NOMO-1 treated with DMSO at 0.1 percent for 48 hours (cell line): ENCODE data around the gene TUBA3E.
"Not testable (repeated sequence)": the region's sequence is repeated elsewhere in the genome, so short reads cannot be mapped to it uniquely, and the experiment has no call there.

ENCODE experiments used
- DNase-seq: peaks from one replicate; lab custom pipeline; 2025; ENCODE audit not compliant: unreplicated experiment; lab: John Stamatoyannopoulos, UW

The TUBA3E gene

GRCh38 chr2:130165293-130166016 lies 32.8 kb downstream of the TUBA3E start:
- no peak for DNase-seq

GRCh38 chr2:130162968-130163367 lies 35.3 kb downstream of the TUBA3E start:
- DNase-seq: no peak

GRCh38 chr2:130162486-130162885 lies 35.8 kb downstream of the TUBA3E start:
- DNase-seq: not testable (repeated sequence)

- DNase-seq: not testable (repeated sequence)
Observed at GRCh38 chr2:130160838-130161705, 37.2 kb downstream of the TUBA3E start.

GRCh38 chr2:130160131-130160530 lies 38.1 kb downstream of the TUBA3E start:
- no peak for DNase-seq

GRCh38 chr2:130159376-130159775 lies 38.9 kb downstream of the TUBA3E start:
- DNase-seq: not testable (repeated sequence)

GRCh38 chr2:130158631-130159030 lies 39.6 kb downstream of the TUBA3E start:
- no peak for DNase-seq

- not testable (repeated sequence) for DNase-seq
Observed at GRCh38 chr2:130157825-130158514, 40.3 kb downstream of the TUBA3E start.

GRCh38 chr2:130157354-130157753 lies 40.9 kb downstream of the TUBA3E start:
- not testable (repeated sequence) for DNase-seq

- DNase-seq: no peak
Observed at GRCh38 chr2:130156624-130157004, 41.6 kb downstream of the TUBA3E start.

GRCh38 chr2:130155956-130156623 lies 42.1 kb downstream of the TUBA3E start:
- DNase-seq: not testable (repeated sequence)

GRCh38 chr2:130154773-130155765 lies 43.2 kb downstream of the TUBA3E start:
- no peak for DNase-seq

GRCh38 chr2:130154423-130154770 lies 43.8 kb downstream of the TUBA3E start:
- not testable (repeated sequence) for DNase-seq

GRCh38 chr2:130153721-130154422 lies 44.4 kb downstream of the TUBA3E start:
- not testable (repeated sequence) for DNase-seq

- DNase-seq: no peak
Observed at GRCh38 chr2:130152816-130153595, 45.2 kb downstream of the TUBA3E start.

- DNase-seq: not testable (repeated sequence)
Observed at GRCh38 chr2:130152136-130152815, 46.0 kb downstream of the TUBA3E start.

GRCh38 chr2:130151145-130151512 lies 47.1 kb downstream of the TUBA3E start:
- not testable (repeated sequence) for DNase-seq
